ENCODE data around the gene ACD.
"Not testable (repeated sequence)": the region's sequence is repeated elsewhere in the genome, so short reads cannot be mapped to it uniquely, and the experiment has no call there.

The ACD gene

GRCh38 chr16:67659675-67660563, at the start of gene ACD:
Gene ACD, minus strand, starts transcription at chr16:67660260. Its CDS starts 40 bp downstream, at chr16:67660220.
- DNase-seq (ENCODE audit: low read depth) = peak; percentile 85

GRCh38 chr16:67709050-67709449, 49.0 kb upstream of the ACD start:
- DNase-seq (ENCODE audit: low read depth) = no peak

GRCh38 chr16:67708368-67708771, 48.3 kb upstream of the ACD start:
- no peak for DNase-seq (ENCODE audit: low read depth)

- no peak for DNase-seq (ENCODE audit: low read depth)
Observed at GRCh38 chr16:67707790-67708189, 47.7 kb upstream of the ACD start.

- no peak for DNase-seq (ENCODE audit: low read depth)
Observed at GRCh38 chr16:67707210-67707609, 47.1 kb upstream of the ACD start.

- DNase-seq (ENCODE audit: low read depth) = no peak
Observed at GRCh38 chr16:67704110-67704509, 44.0 kb upstream of the ACD start.

- no peak for DNase-seq (ENCODE audit: low read depth)
Observed at GRCh38 chr16:67703626-67704025, 43.6 kb upstream of the ACD start.

GRCh38 chr16:67702130-67702529, 42.1 kb upstream of the ACD start:
- DNase-seq (ENCODE audit: low read depth) = no peak

GRCh38 chr16:67701420-67701819, 41.4 kb upstream of the ACD start:
- DNase-seq (ENCODE audit: low read depth) = no peak

- DNase-seq (ENCODE audit: low read depth) = no peak
Observed at GRCh38 chr16:67699265-67699664, 39.2 kb upstream of the ACD start.

- no peak for DNase-seq (ENCODE audit: low read depth)
Observed at GRCh38 chr16:67697422-67698185, 37.5 kb upstream of the ACD start.

- no peak for DNase-seq (ENCODE audit: low read depth)
Observed at GRCh38 chr16:67694611-67695010, 34.6 kb upstream of the ACD start.

- not testable (repeated sequence) for DNase-seq (ENCODE audit: low read depth)
Observed at GRCh38 chr16:67693517-67694285, 33.6 kb upstream of the ACD start.

GRCh38 chr16:67685388-67686112, 25.5 kb upstream of the ACD start:
- DNase-seq (ENCODE audit: low read depth) = no peak

- DNase-seq (ENCODE audit: low read depth) = no peak
Observed at GRCh38 chr16:67683767-67684166, 23.7 kb upstream of the ACD start.

GRCh38 chr16:67679935-67680897, 20.2 kb upstream of the ACD start:
- no peak for DNase-seq (ENCODE audit: low read depth)

- no peak for DNase-seq (ENCODE audit: low read depth)
Observed at GRCh38 chr16:67678354-67679023, 18.4 kb upstream of the ACD start.

GRCh38 chr16:67677712-67678111, 17.7 kb upstream of the ACD start:
- no peak for DNase-seq (ENCODE audit: low read depth)

- DNase-seq (ENCODE audit: low read depth) = no peak
Observed at GRCh38 chr16:67676939-67677338, 16.9 kb upstream of the ACD start.

- no peak for DNase-seq (ENCODE audit: low read depth)
Observed at GRCh38 chr16:67676516-67676915, 16.5 kb upstream of the ACD start.
